ENCODE data around the gene ANKS1A.

The ANKS1A gene

GRCh38 chr6:35071347-35071994 lies 182.4 kb downstream of the ANKS1A start:
- no peak overlapping the region for H3K4me3 ChIP-seq (ENCODE audit: low read depth, low read length)
- TF ChIP-seq, protein P1, sequence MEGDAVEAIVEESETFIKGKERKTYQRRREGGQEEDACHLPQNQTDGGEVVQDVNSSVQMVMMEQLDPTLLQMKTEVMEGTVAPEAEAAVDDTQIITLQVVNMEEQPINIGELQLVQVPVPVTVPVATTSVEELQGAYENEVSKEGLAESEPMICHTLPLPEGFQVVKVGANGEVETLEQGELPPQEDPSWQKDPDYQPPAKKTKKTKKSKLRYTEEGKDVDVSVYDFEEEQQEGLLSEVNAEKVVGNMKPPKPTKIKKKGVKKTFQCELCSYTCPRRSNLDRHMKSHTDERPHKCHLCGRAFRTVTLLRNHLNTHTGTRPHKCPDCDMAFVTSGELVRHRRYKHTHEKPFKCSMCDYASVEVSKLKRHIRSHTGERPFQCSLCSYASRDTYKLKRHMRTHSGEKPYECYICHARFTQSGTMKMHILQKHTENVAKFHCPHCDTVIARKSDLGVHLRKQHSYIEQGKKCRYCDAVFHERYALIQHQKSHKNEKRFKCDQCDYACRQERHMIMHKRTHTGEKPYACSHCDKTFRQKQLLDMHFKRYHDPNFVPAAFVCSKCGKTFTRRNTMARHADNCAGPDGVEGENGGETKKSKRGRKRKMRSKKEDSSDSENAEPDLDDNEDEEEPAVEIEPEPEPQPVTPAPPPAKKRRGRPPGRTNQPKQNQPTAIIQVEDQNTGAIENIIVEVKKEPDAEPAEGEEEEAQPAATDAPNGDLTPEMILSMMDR (conservative IDR thresholded peaks at IDR 0.05; ENCODE audit: low read depth, low read length), result no peak
- no peak for DNase-seq (ENCODE audit: low read depth)

DNA sequence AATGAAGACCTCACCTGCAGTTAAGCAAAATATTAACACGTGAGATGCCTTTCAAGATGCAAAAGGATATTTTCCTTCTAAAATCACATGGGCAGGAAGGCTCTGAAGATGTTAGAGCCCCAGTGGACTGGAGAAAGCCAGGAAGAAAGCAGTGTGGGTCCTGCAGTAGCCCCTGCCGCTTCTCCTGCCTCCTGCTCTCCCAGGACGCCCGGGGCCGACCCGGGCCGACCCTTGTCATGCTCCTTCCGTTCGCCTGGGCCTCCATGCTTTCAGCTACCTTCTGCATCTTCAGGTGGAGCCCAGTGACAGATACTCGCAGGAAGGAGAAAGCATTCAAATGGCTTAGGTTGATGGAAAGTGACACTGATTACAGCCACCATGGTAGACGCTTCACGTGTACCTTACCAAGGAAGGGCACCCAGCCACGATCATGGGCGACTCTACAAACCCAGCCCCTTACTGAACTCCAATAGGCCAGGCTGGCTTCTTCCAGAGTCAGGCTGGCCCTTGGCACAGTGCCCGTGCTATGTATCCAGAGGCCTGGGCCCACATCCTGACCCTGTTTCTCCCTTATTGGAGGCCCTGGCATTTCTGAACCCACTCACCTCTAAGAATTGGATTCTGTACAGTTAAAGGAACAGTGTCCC lies 183.1 kb downstream of the ANKS1A start:
- H3K4me3 ChIP-seq (ENCODE audit: low read depth, low read length), result no peak overlapping the region
- DNase-seq (ENCODE audit: low read depth), result no peak
- TF ChIP-seq, protein P1 (conservative IDR thresholded peaks at IDR 0.05; ENCODE audit: low read depth, low read length), result no peak

DNA sequence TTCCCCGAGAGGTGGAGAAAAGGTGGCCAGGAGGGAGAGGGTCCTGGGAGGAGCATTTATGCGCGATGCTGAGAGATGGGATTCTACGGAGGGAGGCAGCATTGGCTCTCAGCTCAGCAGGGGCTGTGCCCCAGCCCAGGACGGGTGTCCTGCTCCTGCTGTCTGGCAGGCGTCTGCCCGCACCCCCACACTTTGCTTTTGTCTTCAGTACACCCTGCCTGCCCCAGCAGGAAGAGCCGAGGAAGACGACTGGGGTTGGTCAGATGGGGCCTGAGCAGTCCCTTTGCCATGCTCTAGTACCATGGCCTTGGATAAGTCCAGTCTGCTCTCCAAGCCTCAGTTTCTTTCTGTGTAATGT lies 183.6 kb downstream of the ANKS1A start:
- no peak overlapping the region for H3K4me3 ChIP-seq (ENCODE audit: low read depth, low read length)
- TF ChIP-seq, protein P1 (conservative IDR thresholded peaks at IDR 0.05; ENCODE audit: low read depth, low read length), result no peak
- no peak for DNase-seq (ENCODE audit: low read depth)

- DNase-seq (ENCODE audit: low read depth), result no peak
- H3K4me3 ChIP-seq (ENCODE audit: low read depth, low read length), result no peak overlapping the region
- TF ChIP-seq, protein P1 (conservative IDR thresholded peaks at IDR 0.05; ENCODE audit: low read depth, low read length), result no peak
Measured at GRCh38 chr6:35073211-35073610, 184.2 kb downstream of the ANKS1A start.

DNA sequence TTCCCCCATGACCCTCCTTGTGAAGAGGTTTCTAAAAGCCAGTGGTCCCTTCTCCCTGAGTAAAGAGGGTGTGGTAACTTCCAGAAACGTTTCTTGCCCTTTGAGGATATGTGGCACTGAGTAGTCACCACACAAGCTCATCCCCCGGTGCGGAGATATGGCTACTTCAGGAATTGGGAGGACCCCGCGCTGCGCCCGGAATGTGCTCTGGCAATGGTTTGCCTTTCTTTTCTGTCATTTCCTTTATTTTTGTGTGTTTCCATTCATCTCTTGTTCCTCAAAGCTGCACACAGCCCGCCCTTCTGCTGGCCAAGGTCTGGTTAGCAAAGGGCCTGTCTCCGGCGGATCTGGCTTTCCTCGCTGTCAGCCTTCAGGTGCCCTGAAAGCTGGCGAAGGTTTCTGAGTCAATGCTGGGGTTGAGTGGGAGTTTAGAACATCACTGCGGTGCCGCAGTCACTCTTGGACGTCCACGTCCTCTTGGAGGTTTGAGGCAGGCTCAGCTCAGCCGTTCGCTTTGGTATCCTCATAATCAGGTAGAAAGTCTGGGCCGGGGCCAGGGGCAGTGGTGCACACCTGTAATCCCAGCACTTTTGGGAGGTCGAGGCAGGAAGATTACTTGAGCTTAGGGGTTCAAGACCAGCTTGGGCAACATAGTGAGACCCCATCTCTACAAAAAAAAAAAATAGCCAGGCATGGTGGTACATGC lies 184.9 kb downstream of the ANKS1A start:
- DNase-seq (ENCODE audit: low read depth), result no peak
- TF ChIP-seq, protein P1 (conservative IDR thresholded peaks at IDR 0.05; ENCODE audit: low read depth, low read length), result no peak
- no peak overlapping the region for H3K4me3 ChIP-seq (ENCODE audit: low read depth, low read length)

DNA sequence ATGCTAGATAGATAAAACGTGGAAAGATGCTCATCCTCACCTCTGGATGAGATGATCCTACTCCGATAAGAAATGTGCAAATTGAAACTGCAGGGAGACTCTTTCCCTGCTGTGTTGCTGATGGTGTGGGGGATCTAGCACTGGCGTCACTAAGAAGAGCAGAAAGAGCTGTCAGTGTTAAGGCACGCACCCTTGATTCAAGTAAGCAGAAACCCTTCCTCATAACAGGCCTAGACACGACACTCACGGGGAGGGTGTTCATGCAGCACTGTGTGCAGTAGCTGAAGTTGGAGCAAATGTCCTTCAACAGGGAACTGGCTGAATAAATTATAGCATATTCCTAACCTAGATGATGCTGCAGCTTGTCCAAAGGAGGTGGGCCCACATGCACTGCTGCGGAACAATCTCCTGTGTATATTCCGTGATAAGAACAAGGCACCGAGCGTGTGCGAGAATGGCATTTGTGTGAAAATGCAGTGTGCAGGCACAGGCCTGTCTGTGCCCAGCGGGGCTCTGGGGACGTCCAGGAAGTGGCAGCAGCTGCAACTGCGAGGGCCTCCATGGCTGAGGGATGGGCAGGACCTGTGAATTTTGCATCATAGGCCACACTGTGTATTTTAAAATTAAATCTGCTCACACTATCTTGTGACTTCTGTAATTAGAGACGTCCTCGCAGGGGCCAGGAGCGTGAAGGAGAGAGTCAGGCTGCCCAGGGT lies 188.1 kb downstream of the ANKS1A start:
- DNase-seq (ENCODE audit: low read depth), result no peak
- TF ChIP-seq, protein P1 (conservative IDR thresholded peaks at IDR 0.05; ENCODE audit: low read depth, low read length), result no peak
- no peak overlapping the region for H3K4me3 ChIP-seq (ENCODE audit: low read depth, low read length)

Measured in choroid plexus epithelial cell (primary cell).